ENCODE results near the gene SLC48A1. TPM values are rescaled to one million over a fixed set of nuclear protein-coding genes. Genes with fewer than 3 reads are reported as not detected.

Gene SLC48A1
- total RNA-seq, 1 donor from 2014 or later: 13.0 TPM

DNA sequence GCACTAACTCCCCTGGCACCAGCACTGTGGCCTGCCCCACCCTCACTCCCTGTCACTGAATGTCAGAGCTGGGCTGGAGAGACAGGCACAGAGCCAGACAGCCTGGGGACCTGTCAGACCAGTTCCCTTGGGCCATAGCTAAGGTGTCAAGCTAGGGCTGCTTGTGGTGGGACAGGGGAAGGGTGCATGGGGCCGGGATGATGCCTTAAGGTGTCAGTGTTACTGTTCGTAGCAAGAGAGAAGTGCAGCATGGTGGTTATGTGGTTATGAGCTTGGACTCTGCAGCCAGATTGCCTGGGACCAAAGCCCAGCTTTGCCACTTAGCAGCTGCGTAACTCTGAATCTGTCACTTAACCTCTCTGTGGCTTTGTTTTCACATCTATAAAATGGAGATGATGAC, 18.2 kb upstream of the SLC48A1 start:
- H3K4me3 Mint-ChIP-seq: no peak overlapping the region
- H3K27ac Mint-ChIP-seq (ENCODE audit: unreplicated experiment): no peak overlapping the region
- TF ChIP-seq, protein P1, sequence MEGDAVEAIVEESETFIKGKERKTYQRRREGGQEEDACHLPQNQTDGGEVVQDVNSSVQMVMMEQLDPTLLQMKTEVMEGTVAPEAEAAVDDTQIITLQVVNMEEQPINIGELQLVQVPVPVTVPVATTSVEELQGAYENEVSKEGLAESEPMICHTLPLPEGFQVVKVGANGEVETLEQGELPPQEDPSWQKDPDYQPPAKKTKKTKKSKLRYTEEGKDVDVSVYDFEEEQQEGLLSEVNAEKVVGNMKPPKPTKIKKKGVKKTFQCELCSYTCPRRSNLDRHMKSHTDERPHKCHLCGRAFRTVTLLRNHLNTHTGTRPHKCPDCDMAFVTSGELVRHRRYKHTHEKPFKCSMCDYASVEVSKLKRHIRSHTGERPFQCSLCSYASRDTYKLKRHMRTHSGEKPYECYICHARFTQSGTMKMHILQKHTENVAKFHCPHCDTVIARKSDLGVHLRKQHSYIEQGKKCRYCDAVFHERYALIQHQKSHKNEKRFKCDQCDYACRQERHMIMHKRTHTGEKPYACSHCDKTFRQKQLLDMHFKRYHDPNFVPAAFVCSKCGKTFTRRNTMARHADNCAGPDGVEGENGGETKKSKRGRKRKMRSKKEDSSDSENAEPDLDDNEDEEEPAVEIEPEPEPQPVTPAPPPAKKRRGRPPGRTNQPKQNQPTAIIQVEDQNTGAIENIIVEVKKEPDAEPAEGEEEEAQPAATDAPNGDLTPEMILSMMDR (conservative IDR thresholded peaks at IDR 0.05): no peak
- H3K9me3 Mint-ChIP-seq: no peaks in the 10 kb centered on the region
- no peaks in the 10 kb centered on the region for H3K36me3 Mint-ChIP-seq (ENCODE audit: low read depth)
- H3K4me1 Mint-ChIP-seq: peaks cover 25% of the 10 kb centered on the region
- DNase-seq (ENCODE audit: low read depth, low spot score): no peak
- H3K27me3 Mint-ChIP-seq (ENCODE audit: low read depth): peaks cover 10% of the 10 kb centered on the region

DNA sequence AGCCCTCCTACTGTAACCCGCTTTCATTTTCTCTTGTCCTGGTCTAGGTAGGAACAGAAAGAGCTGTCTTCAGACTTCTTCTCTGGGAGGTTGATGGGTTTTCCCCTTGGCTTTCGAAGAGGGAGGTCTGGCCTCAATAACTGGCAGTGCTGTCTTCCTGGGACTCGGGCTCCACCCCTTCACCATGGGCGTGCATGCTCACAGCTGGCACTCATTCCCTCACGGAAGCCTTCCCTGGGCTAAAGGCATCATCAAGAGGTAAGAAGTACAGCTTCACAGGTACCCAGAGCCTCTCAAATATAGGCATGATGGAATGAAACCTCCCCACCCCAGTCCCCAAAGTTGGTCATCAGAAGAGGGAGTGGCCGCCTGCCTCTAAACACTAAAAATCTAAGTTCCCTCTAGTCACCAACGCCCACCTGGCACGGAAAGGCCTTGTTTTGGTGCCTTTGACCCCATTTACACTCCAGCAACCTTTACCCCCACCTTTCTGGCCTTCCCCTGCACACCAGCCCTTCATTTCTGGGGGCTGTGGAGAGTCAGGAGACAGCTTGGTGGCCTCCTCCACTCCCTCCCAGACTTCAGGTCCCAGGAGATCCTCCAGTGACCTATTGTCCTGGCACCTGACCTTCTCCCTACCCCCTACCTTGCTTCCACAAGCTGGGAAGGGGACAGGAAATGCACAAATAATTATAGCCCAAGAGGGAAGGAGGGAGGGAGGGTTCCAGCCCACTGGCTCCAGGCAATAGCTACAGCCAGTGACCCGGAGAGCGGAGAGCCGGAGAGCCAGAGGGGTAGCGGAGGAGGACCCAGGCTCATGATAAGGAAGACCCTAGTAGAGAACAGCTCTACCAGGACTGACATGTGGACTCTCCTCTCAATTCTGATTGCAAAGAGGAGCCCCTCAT, 17.1 kb upstream of the SLC48A1 start:
- H3K4me1 Mint-ChIP-seq: peaks cover 25% of the 10 kb centered on the region
- peaks cover 13% of the 10 kb centered on the region for H3K27me3 Mint-ChIP-seq (ENCODE audit: low read depth)
- TF ChIP-seq, protein P1 (conservative IDR thresholded peaks at IDR 0.05): no peak
- H3K9me3 Mint-ChIP-seq: no peaks in the 10 kb centered on the region
- peak overlapping the region; percentile 32 for H3K4me3 Mint-ChIP-seq
- H3K27ac Mint-ChIP-seq (ENCODE audit: unreplicated experiment): no peak overlapping the region
- no peak for DNase-seq (ENCODE audit: low read depth, low spot score)
- H3K36me3 Mint-ChIP-seq (ENCODE audit: low read depth): no peaks in the 10 kb centered on the region

DNA sequence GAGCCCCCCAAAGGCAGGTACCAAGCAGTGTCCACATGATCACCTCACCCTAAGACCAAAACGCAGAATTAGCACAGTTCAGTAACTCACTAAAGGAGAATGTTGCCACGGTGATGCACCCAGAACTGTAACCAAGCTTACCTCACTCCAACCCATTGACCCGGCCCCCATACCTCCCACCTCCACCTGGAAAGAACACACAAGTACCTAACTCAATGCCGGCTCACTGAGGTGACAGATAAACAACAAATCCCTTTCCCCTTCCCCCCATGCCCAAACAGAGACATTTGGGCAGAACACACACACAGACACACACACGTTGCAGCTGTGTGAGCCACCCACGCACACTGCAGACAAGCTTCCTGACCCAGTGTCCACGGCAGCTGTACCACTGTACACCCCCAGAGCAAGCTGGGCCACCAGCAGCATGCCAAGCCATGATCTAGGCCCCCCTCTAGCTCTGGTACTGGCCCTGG, 15.6 kb upstream of the SLC48A1 start:
- peak overlapping the region; percentile 39 for H3K4me3 Mint-ChIP-seq
- TF ChIP-seq, protein P1 (conservative IDR thresholded peaks at IDR 0.05): no peak
- no peaks in the 10 kb centered on the region for H3K9me3 Mint-ChIP-seq
- H3K27ac Mint-ChIP-seq (ENCODE audit: unreplicated experiment): no peak overlapping the region
- peaks cover 13% of the 10 kb centered on the region for H3K27me3 Mint-ChIP-seq (ENCODE audit: low read depth)
- DNase-seq (ENCODE audit: low read depth, low spot score): no peak
- H3K4me1 Mint-ChIP-seq: peaks cover 25% of the 10 kb centered on the region
- no peaks in the 10 kb centered on the region for H3K36me3 Mint-ChIP-seq (ENCODE audit: low read depth)

DNA sequence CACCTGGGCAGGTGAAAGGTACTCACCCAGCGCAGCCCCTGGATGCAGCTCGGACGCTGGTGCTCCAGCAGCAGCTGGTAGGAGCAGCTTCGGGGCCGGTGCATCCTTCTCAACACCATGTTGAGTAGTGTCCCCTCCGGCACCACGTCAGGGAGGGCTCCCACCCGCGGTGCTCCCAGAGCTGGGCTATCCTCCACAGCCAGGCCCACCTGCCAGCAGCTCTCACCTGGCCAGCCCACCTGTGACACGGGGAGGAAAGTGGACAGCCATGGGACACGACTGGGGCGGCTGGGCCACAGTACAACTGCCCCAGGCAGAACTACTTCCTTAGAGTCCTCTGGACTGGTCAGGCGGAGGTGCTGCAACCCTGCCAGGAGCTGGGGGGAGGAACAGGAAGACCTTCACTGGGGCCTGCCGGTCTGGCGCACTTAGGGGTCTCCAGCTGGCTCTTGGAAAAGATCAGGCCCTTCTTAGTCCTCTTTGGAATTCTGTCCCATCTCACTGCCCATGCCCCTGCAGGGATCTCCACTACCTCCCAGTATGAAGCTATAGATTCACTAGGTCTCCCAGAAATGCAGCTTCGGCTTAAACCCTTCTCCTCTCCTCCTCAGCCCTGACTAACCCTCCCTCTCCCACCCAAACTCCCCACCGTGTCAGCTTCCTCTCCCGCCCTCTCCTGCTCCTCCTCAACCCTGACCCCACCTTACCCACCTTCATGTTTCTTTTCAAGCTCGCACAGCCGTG, 15.0 kb upstream of the SLC48A1 start:
- H3K36me3 Mint-ChIP-seq (ENCODE audit: low read depth): no peaks in the 10 kb centered on the region
- peaks cover 13% of the 10 kb centered on the region for H3K27me3 Mint-ChIP-seq (ENCODE audit: low read depth)
- TF ChIP-seq, protein P1 (conservative IDR thresholded peaks at IDR 0.05): no peak
- H3K4me3 Mint-ChIP-seq: peak overlapping the region; percentile 67
- no peaks in the 10 kb centered on the region for H3K9me3 Mint-ChIP-seq
- no peak overlapping the region for H3K27ac Mint-ChIP-seq (ENCODE audit: unreplicated experiment)
- H3K4me1 Mint-ChIP-seq: peaks cover 25% of the 10 kb centered on the region
- DNase-seq (ENCODE audit: low read depth, low spot score): no peak

DNA sequence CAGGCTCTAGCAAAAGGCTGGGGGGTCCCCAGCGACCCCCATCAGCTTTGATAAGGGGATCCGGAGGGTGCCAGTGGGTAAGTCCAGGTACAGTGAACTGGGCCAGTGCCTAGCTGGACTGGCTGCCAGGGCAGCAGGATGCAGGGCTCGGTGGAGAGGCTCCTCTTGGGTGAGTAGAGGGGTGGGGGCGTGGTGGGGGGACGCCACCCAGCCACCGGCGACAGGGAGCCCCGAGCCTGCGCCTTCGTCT, 14.5 kb upstream of the SLC48A1 start:
- H3K27ac Mint-ChIP-seq (ENCODE audit: unreplicated experiment): no peak overlapping the region
- H3K9me3 Mint-ChIP-seq: no peaks in the 10 kb centered on the region
- peaks cover 25% of the 10 kb centered on the region for H3K4me1 Mint-ChIP-seq

More for the DNA sequence above, 14.5 kb upstream of the SLC48A1 start:
- Mint-ChIP-seq H3K36me3 (ENCODE audit: low read depth) (no peaks in the 10 kb centered on the region), H3K4me3 (peak overlapping the region; percentile 67), H3K27me3 (ENCODE audit: low read depth) (peaks cover 13% of the 10 kb centered on the region)
- TF ChIP-seq, protein P1 (conservative IDR thresholded peaks at IDR 0.05): no peak
- DNase-seq (ENCODE audit: low read depth, low spot score): no peak
